Breast epithelium (tissue), 3 donors: ENCODE results near the gene PRDM16.

Experiments used
- POLR2AphosphoS5 ChIP-seq, 3 donors: sonication (generic); formaldehyde crosslinking; IDR thresholded peaks; one replicate each; pipeline ENCODE4 v1.6.1; 2017; ENCODE audit warnings: antibody characterized with exemption in 3 of 3
- TF ChIP-seq, protein P1 (sequence below), 3 donors: fragments of 450-650 bp; IDR thresholded peaks; one replicate each; pipeline ENCODE4 v1.5.1; 2016 to 2017; ENCODE audit warnings: antibody characterized with exemption in 3 of 3, mild to moderate bottlenecking in 3 of 3, moderate library complexity in 3 of 3

DNA sequence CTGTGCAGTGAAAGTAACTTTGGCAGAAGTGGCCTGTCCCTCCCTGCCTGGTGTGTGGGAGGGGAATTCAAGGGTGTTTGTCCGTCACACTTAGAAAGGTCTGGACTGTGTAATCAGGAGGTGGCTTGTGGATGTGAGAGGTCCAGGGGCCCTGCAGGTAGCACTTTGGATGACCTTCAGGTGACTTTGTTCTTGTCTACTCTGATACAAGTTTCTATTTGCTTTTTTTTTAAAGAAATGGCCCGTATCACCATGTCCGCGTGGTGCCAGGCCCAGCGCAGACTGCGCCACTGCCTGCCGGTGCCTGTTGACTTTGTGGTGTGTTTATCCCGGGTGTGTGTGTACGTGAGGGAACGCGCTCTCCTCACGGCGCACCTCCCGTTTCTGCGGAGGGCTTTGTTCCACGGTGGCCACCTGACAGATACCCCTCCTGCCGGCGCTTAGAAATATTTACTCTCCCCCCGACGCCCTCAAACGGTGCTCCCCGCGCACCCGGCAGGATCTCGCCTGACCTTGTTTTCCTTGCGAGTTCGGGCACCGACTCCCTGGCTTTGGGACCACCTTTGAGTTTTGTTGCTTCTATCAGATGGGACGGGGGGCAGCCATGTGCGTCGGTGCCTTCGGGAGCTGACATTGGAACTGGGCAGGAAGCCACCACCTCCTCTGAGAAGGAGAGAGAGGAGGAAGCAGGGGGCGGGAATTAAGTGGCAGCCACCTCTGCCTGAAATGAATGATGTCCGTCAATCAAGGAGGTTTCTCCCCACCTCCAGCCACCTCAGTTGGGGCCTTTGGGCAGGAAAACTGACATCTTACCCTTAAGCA is 119.4 kb downstream of the PRDM16 start:
- TF ChIP-seq, protein P1, sequence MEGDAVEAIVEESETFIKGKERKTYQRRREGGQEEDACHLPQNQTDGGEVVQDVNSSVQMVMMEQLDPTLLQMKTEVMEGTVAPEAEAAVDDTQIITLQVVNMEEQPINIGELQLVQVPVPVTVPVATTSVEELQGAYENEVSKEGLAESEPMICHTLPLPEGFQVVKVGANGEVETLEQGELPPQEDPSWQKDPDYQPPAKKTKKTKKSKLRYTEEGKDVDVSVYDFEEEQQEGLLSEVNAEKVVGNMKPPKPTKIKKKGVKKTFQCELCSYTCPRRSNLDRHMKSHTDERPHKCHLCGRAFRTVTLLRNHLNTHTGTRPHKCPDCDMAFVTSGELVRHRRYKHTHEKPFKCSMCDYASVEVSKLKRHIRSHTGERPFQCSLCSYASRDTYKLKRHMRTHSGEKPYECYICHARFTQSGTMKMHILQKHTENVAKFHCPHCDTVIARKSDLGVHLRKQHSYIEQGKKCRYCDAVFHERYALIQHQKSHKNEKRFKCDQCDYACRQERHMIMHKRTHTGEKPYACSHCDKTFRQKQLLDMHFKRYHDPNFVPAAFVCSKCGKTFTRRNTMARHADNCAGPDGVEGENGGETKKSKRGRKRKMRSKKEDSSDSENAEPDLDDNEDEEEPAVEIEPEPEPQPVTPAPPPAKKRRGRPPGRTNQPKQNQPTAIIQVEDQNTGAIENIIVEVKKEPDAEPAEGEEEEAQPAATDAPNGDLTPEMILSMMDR (IDR thresholded peaks at IDR 0.05), result no peak
- TF ChIP-seq POLR2AphosphoS5 (IDR thresholded peaks at IDR 0.05), result no peak
